Measurements from ENCODE around the gene SMCO2.

DNA sequence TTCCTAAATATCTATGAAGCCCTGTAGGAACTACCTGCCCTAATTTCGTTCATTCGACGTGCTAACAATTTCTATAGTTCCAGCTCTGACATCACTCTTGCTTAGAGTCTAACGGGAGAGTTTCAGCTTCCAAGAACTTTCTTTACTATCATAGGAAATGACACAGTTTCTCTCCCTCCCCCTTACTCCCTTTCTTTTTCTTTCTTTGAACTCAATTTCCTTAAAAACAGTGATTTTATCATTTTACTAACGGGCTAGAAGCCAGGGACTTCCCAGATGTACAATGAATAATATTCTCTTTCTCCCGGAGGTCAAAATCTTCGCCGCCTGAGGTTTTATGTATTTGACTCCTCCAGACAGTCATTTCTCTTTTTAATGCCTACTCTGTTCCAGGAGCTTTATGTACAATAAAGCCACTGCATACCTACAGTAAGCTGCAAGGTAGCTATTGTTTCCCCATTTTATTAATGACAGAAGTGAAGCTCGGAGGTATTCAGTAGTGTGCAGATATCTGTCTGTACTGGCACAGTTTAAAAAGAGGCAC, 15.7 kb downstream of the SMCO2 start:
- TF ChIP-seq POLR2AphosphoS5 (IDR thresholded peaks at IDR 0.05; ENCODE audit: low read depth, low read length) = no peak
- TF ChIP-seq PAX5 (IDR thresholded peaks at IDR 0.05; ENCODE audit: insufficient read depth, low read length, severe bottlenecking) = no peak
- no peak for TF ChIP-seq POU2F2 (IDR thresholded peaks at IDR 0.05; ENCODE audit: low read depth, low read length)
- no peak for TF ChIP-seq POLR2A (IDR thresholded peaks at IDR 0.05; ENCODE audit: low read depth, low read length)

Measured in GM12891 (cell line).